Amygdala (tissue), 56 donors: ENCODE results near the gene CREB3.

Source experiments
- DNase-seq, 56 donors: peaks; one replicate each; lab custom pipeline; 2025; lab: John Stamatoyannopoulos, UW

The CREB3 gene

DNA sequence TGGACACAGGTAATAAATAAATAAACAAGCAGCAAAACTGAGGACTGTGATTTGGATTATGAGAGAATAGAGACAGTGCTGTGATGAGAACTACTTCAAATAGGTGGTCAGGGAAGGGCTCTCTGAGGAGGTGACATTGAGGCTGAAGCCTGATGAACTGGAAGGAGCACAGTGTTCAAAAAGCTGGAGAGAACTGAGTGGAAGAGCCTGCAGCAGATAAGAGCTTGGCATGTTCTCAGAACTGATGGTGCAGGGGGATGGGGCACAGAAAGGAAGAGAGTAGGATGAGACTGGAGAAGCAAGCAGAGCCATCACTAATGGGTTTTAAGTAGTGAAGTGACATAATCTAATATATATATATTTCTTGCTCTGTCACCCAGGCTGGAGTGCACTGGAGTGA is 31.5 kb upstream of the CREB3 start:
- no peak for DNase-seq

DNA sequence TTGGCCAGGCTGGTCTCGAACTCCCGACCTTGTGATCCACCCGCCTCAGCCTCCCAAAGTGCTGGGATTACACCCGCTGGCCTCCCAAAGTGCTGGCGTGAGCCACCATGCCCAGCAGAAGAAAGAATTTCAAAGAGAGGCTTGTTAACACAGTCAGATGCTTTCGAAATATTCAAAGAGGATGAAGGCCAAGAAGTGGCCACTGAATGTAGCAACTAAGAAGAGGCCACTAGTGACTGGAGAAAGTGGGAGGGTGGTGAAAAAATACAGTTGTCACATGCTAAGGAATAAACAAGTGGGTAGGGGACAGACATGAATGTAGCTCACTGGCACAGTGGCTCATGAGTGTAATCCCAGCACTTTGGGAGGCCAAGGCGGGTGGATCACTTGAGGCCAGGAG is 29.8 kb upstream of the CREB3 start:
- DNase-seq = no peak

DNA sequence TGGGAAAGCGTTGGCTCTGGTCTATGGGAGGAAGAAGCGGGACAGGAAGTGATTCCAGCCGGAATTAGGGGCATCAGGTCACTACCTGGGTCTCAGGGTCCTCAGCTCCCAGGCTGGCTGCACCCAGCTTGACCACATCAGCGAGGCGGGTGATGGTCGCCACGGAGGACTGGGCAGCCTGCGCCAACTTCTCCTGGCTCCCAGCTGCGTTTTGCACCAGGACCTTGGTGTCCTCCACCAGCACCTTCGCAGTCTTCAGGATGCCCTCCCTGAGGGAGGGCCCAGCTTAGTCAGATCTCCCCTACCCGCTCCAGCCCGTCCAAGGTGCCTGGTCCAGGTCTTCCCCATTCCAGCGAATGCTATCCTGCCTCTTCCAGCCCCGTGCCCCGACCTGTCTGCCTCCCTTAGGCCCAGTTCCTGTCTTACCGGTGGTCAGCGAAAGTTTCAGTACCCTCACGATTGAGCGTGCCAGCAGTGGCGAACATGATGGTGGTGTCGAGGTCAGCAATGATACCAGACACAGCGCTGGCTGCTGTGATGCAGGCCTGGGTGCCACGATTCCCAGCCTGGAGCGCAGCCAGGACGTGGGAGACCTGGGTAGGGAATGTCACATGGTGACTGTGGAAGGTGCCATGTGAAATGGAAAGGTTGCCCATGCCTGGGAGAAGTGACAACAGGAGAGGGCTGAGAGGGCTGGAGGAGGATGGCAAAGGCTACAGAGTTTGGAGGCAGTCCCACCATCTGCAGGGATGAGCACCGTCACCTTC is 28.4 kb upstream of the CREB3 start:
- DNase-seq = no peak

GRCh38 chr9:35705372-35705771 is 27.1 kb upstream of the CREB3 start:
- no peak for DNase-seq

- no peak for DNase-seq
These were observed 26.5 kb upstream of the CREB3 start for GRCh38 chr9:35705836-35706430.

DNA sequence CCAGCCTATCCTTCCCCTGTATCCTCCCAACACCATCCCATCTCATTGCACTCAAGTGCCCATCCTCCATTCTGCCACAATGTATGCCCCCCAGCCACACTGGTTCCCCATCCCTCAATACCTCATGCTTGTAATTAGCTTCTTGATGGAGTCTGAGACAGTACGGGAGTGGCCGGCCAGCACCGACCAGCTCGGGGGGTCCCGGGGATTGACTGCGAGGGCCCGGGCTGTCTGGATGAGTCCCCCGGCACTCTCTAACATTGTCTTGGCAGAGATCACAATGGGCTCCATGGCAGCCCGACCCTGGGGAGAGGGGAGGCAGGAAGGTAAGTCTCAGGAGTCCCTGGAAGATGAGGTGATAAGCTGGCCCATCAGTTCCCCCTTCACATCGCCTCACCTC is 25.5 kb upstream of the CREB3 start:
- no peak for DNase-seq

- no peak for DNase-seq
These were observed 24.3 kb upstream of the CREB3 start for GRCh38 chr9:35708146-35708545.

GRCh38 chr9:35710818-35711500 is 21.5 kb upstream of the CREB3 start:
- DNase-seq = no peak

- no peak for DNase-seq
These were observed 20.7 kb upstream of the CREB3 start for GRCh38 chr9:35711501-35712428.

DNA sequence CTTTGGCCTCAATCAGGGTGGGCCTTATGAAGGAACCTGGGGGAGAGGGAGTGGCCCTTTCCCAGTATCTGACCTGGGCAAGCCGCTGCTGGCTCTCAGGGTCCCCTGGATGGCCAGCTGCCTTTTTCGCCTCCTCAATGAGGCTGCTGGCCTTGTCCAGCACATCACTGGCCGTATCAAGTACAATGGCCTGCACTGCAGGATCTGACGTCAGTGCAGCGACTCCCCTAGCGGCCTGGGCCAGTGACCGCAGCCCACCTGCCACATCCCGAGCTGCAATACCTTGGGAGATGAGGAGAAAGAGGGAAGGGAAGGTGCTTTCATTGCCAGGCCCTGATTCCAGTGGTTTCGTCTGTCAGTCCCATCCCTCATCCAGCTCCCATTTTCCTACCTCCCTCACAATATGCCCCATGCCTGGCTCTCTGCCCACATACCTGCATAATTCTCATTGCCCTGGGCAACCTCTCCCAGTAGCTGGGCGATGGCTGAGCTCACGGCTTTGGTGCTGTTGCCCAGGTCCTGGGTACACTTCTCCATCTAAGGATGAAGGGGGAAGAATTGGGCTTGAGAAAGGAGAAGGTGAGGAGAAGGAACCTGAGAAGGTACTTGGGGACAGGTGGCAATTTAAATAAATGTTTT is 19.6 kb upstream of the CREB3 start:
- DNase-seq = no peak

DNA sequence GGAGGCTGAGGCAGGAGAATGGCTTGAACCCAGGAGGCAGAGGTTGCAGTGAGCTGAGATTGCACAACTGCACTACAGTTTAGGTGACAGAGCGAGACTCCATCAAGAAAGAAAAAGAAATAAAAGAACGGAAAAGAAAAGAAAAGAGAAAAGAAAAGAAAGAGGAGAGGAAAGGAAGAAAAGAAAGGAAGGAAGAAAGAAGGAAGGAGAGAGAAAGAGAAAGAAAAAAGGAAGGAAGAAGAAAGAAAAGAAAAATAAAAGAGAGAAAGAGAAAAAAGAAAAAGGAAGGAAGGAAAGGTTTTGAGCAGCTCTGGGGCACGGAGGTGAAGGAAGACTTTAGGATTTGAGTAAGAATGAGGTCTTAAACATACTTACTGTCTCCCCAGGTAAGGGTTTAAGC is 18.9 kb upstream of the CREB3 start:
- no peak for DNase-seq

DNA sequence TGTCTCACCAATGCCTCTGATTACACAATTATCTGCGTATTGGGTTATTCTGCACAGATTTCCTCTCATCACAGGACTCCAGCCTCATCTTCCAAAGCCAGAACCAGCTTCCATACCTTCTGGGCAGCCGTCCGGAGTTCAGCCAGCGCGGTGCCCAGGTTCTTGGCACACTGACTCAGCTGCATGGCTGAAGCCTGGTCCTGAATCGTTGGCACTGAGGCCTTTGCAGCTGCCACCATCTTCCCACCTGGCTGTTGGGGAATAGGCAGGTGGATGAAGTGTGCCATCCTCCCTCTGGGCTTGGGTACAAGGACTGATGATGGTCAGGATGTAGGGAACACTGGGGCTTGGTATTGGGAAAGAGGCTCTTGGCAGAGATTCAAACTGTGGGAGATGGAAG is 18.3 kb upstream of the CREB3 start:
- DNase-seq = no peak

GRCh38 chr9:35714579-35715252 is 17.8 kb upstream of the CREB3 start:
- DNase-seq = no peak

DNA sequence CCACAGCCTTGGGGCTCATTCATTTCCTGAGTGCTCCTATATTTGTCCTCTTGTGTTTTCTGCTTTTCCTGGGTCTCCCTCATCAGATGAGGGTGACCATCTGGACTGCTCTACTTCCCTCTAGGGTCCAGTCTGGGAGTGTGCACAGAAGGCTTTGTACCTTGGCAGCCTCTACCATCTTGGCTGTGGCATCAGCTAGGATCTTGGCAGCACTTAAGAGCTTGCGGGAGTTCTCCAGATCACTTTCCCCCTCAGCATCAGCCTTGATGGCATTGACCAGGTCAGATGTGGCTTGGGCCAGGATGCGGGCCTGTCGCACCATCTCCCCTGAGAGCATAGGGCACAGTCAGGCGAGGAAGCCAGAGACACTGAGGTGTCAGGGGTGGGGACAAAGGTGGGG is 16.2 kb upstream of the CREB3 start:
- peak in 2 of 56 donors; percentile 13 to 14 for DNase-seq

DNA sequence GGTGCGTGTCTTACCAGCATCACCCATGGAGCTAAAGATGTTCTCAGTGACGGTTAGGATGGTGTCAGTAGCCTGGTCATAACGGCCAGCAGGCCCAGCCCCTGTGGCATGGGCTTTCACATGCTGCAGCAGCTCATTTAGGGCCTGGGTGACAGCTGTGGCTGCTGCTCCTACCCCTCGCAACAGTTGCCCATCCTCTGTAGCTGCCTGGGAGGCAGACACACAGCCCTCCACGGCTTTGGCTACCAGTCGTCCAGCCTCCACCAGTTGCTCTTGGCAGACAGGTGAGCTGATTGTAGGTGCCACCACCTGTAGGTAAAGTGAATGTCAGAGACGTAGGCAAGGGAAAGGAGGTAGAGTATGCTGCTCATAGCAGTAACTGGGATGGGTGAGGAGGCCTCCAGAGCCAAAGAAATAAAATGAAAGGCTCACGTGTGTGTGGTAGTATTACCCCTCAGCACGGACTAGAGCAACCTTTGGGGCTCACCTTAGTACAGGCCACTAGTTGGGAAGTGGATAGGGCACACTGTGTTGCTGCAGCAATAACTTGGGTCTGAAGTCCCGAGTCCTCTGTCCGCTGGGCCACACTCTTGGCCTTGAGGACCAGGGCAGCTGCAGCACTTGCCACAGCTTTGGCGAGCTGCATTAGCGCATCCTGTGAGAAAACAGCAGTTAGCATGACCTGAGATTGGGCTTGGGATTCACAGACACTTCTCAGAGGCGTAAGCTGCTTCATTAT is 15.2 kb upstream of the CREB3 start:
- no peak for DNase-seq

- DNase-seq = no peak
These were observed 13.6 kb upstream of the CREB3 start for GRCh38 chr9:35718721-35719511.

DNA sequence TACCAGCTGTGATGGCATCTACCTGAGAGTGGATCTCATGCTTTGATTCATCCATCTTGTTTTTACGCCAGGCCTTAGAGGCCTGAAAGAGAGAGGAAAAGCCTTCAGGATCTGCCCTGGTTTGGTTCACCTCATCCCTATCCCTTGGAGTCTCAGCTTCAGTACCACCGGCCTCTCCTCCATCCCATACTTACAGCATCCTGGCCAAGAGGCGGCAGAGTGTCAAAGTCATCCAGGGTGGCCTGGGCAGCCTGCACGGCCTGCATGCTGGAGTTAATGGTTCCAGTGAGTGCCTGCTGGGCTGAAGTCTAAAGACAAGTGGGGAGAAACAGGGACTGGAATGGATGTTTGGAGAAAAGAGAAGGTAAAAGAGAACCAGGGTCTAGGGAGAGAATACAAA is 12.9 kb upstream of the CREB3 start:
- no peak for DNase-seq

- DNase-seq = no peak
These were observed 9.0 kb upstream of the CREB3 start for GRCh38 chr9:35723426-35723825.
